HG02588 (cell line): ENCODE results near the gene ROBO1.

ENCODE experiments used
- ATAC-seq: cut with Tn5 transposase; IDR thresholded peaks from one replicate; pipeline ENCODE4 v1.9.1; 2021; ENCODE audit warnings: mild to moderate bottlenecking, moderate library complexity; ENCODE audit not compliant: unreplicated experiment

Gene ROBO1

GRCh38 chr3:78668302-78668701 is 1099.5 kb downstream of the ROBO1 start:
- no peak for ATAC-seq

- ATAC-seq: no peak
These were observed 1101.4 kb downstream of the ROBO1 start for GRCh38 chr3:78666470-78666800.

- ATAC-seq: no peak
These were observed 1101.9 kb downstream of the ROBO1 start for GRCh38 chr3:78665776-78666469.

- ATAC-seq: no peak
These were observed 1102.7 kb downstream of the ROBO1 start for GRCh38 chr3:78665101-78665500.

- ATAC-seq: no peak
These were observed 1106.8 kb downstream of the ROBO1 start for GRCh38 chr3:78660957-78661356.

GRCh38 chr3:78659386-78659987 is 1108.3 kb downstream of the ROBO1 start:
- ATAC-seq: no peak

- no peak for ATAC-seq
These were observed 1120.1 kb downstream of the ROBO1 start for GRCh38 chr3:78647726-78648125.

GRCh38 chr3:78645628-78646310 is 1122.0 kb downstream of the ROBO1 start:
- peak; percentile 90 for ATAC-seq

- ATAC-seq: no peak
These were observed 1123.0 kb downstream of the ROBO1 start for GRCh38 chr3:78644847-78645246.

GRCh38 chr3:78642226-78643035 is 1125.4 kb downstream of the ROBO1 start:
- ATAC-seq: no peak

GRCh38 chr3:78641703-78642102 is 1126.1 kb downstream of the ROBO1 start:
- ATAC-seq: no peak

- ATAC-seq: no peak
These were observed 1133.5 kb downstream of the ROBO1 start for GRCh38 chr3:78634316-78634715.

- no peak for ATAC-seq
These were observed 1134.2 kb downstream of the ROBO1 start for GRCh38 chr3:78633626-78634025.

- ATAC-seq: no peak
These were observed 1134.8 kb downstream of the ROBO1 start for GRCh38 chr3:78632925-78633553.

GRCh38 chr3:78629544-78629943 is 1138.3 kb downstream of the ROBO1 start:
- no peak for ATAC-seq

- no peak for ATAC-seq
These were observed 1146.6 kb downstream of the ROBO1 start for GRCh38 chr3:78621061-78621716.

- no peak for ATAC-seq
These were observed 1153.3 kb downstream of the ROBO1 start for GRCh38 chr3:78614486-78614885.

GRCh38 chr3:78613421-78613879 is 1154.3 kb downstream of the ROBO1 start:
- no peak for ATAC-seq

GRCh38 chr3:78611278-78611677 is 1156.5 kb downstream of the ROBO1 start:
- no peak for ATAC-seq

- no peak for ATAC-seq
These were observed 1157.2 kb downstream of the ROBO1 start for GRCh38 chr3:78610462-78611125.
